DMS 273 (cell line): ENCODE measurements around the gene TBC1D1.

Experiments used
- DNase-seq: peaks from one replicate; lab custom pipeline; 2025; ENCODE audit not compliant: unreplicated experiment; lab: John Stamatoyannopoulos, UW

Gene TBC1D1

DNA sequence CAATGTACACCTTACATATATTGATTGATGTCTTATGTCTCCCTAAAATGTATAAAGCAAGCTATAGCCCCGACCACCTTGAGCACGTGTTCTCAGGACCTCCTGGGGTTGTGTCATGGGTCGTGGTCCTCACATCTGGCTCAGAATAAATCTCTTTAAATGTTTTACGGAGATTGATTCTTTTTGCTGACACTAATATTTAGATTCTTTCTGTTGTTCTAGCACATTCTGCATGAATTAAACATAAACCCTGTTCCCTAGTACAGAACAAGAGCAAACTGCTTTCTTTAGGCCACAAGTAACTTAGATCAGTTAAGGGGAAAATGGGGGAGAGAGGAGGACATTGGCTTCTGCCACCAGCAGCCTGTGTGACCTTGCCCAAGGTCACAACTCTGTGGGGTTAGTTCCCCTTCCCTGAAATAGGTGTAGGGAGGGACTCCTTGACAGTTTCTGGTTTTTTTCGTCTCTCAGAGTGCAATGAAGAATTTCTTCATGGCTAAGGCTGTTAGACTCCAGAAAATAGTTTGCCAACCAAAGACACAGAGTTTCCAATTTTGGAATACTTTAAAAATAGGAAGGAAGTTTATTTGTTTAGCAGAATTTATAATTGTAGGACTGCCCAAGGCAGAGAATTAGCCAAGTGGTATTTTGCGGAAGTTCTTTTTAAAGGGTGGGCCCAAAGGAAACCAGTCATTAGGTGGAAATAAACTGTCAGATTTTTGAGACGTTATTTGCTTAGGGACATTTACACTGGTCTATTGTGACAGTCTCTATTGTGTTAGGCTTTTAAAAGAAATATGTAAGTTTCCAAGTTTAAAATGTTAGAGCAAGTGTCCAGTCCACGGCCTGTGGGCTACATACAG, 98.7 kb downstream of the TBC1D1 start:
- no peak for DNase-seq

DNA sequence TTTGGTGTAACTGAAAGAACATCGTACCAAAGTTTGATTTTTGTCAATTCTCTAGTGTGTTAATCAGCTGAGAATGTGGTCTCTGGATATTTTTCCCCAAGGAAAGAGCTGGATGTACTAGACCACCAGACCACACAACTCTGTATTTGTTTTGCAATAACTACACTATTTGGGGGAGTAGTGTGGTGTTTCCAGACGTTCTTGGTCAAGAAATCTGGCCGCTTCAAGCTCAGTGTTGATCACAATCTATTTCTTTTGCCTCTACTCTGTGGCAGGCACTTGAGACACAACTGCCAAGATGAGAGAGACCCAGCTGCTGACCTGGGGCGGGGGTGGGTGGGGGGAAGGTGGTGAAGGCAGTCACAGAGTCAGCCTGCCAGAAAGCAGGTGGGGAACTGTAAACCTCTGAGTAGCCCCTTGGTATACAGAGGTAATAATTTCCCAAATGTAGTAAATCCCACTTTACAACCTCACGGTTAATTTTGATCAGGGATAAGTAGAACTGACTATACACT, 99.9 kb downstream of the TBC1D1 start:
- no peak for DNase-seq

DNA sequence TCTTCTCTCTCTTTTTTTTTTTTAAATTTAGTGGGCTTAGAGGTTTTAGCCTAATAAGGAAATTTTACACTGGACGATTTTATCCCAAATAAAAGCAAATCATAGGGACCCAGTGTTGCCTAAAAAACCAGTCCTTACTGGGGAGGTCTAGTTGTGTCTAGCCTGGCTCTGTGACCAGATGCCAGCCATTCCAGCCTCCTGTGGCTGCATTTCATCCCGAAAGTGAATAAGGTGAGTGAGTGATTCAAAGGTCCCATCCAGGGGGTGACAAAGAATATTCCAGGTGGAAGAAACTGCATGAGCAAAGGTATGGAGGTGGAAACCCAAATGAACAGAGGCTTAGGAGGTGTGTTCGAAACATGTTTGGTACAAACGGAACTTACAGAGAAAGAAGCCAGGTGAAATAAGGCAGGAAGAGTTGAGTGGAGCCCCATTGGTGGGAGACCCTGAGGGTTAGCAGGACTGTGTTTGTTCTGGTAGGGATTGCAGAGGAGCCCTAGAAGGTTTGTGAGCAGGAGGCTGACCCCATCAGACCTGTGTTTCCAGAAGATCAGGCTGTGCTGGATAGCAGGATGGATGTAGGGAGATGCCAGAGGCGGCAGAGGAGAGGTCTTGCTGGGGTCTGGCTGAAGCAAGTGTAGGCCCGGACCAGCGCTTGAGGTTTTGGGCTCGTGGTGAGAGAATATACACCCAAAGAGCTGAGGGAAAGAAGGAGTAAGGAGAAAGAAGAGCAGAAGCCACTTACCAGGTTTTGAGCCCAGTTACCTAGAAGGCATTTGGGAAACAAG, 100.9 kb downstream of the TBC1D1 start:
- no peak for DNase-seq

DNA sequence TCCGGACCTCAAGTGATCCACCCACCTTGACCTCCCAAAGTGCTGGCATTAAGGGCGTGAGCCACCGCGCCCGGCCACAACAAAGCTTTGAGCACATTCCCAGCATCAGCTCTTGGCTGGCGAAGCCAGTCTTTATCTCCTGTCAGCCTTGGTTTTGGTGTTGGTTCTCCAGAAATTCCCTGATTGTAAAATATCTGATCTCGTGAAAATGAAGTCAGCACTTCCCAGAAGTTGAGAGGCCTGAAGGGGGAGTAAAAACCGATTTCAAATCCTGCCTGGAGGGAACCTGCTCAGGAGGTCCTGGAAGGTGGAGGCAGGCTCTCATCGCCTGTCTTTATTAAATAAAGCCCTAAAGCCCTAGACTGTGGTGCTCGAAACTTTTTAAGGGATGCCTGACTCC, 102.9 kb downstream of the TBC1D1 start:
- DNase-seq: no peak

DNA sequence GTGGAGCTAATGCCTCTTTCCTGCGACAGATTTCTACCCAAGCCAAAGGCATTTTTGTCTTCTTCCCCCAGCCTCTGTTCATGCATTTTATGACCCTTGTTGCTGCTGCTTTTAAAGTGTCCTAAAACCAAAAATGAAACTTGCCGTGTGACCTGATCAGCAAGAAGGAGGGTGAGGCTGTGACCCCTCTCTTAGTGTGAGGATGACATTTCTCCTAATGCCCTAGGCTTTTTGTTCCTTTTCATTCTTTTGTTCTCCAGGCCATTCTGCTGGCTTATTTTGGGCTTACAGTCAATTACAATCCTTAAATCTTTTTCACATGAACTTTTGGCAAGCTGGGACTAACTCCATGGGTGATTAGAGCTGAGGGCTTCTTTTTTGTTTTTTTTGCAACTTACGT, 103.7 kb downstream of the TBC1D1 start:
- no peak for DNase-seq

DNA sequence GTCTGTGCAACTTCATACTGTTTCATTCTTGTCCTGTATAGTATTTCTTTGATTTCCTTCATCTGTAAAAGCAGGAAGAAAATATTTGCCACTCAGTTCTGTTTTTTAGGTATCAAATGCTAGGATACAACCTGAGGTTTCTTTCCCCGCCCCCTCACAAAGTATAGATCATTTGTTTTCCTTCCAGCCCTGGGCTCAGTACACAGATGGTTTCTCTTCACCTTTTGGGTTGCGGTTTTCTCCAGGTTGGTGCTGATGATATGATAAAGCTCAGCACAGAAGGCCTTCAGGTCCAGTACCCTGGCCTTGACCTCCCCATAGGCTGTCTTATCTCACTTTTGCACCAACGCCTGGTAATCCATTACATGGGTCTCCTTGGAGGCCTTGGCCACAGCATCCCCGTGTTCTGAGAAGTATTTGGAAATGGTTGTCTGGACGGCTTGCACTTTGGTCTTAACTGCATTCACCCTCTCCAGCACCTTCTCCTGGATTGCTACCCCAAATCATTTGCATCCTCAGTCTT, 104.5 kb downstream of the TBC1D1 start:
- DNase-seq: no peak

DNA sequence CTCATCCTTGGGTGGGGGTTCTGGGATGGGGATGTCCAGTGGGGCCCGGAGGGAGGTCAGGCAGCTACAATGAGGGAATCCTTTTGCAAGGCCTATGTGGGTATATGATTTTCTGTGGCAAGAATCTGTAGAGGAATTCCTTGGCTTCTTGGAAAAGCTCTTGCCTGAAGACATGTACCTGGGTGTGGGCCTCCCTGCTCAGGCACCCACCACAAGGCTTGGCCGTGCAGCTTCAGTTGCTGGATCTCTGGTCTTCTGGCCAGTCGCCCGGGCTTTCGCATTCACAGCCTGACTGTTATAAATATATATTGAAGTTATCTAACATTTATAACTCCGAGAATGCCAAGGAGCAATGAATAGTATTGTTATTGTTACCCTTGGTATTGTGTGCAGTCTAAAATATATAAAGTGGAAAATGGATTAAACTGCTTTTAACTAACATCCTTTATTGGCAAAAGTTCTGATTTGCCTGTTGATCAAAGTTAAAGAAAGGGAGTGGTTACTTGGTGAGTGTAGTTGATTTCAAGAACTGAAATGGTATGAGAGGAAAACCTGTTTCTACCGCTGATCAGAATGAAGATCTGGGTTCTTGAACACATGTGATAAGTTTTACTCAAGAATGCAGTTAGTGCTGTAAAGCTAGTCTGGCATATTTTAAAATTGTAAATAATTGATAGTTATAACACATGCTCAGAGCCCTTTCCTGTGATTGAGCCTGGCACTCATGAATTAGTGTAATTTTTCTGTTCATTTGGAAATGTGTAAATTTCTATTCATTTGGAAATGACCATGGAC, 105.3 kb downstream of the TBC1D1 start:
- DNase-seq: no peak

DNA sequence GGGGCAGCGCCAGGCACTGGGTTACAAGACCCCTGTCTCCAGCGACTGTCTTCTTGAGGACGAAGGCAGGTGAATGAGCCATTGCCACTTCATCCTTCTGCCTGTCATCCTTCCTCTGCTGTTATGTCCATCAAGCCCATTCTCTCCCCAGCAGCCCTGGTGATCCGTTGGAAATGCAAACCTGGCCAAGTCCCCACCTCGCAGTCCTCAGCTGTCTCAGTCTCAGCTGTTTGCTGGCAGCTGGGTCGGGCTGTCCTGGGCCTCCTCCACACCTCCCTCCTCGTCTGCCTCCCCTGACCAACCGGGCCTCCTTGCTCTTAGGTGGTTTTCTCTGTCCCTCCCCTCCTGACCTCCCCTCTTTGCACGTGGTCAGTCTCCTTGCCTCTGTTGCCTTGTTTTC, 107.3 kb downstream of the TBC1D1 start:
- no peak for DNase-seq

DNA sequence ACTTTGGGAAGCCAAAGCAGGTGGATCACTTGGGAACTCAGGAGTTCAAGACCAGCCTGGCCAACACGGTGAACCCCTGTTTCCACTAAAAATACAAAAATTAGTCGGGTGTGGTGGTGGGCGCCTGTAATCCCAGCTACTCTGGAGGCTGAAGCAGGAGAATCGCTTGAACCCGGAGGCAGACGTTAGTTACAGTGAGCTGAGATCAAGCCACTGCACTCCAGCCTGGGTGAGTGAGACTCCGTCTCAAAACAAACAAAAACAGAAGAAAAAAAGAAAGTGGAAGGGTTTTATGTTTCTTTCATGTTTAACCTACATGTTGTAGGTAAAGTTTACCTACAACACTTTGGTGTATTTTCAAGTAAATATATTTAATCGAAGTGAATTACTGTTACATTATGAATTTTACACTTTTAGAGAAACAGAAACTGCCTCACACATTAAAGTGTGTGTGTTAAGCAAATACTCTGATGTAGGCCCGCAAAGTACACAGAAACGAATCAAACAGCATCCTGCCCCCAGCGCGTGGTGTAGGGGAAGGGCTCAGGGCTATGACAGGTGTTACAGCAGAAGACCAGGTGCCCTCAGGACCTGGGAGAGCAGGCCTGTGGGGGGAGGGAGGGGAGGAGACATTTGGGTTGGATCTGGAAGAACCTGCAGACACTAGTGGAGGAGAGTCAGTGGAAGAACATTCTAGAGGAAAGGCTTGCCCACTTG, 108.3 kb downstream of the TBC1D1 start:
- DNase-seq: no peak

DNA sequence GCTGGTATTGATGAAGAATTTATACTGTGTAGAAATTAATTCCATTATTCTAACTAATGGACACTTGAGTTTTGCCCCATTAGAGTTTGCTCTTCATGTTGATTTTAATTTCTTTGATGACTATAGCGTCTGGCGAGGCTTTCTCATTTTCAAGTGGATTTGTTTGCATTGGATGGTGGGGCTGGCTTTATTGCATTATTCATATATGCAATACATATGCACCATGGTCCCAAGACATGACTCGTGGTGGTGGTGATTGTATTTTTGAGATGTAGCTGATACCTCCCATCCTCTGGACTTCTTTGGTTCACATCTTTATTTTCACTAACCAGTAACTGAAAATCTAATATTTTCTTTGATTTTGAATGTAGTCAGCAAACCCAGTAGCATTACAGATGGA, 109.1 kb downstream of the TBC1D1 start:
- DNase-seq: no peak

DNA sequence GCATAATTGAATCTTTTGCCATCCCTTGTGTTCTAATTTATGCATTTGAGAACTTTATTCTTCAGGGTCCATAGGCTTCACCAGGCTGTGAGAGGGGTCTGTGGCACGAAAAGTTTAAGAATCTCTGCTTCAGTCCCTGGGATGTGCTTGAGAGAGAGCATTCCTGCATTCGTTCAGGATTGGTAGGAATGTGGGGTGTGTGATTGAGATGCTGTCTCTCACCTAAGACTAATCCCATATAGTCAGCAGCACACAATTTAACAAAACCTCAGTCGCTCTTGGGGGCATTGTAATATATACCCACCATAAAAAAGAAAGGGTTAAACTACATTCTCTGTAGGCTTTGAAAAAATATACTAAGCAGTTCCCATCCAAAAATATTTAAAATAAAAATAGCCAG, 111.0 kb downstream of the TBC1D1 start:
- DNase-seq: no peak

DNA sequence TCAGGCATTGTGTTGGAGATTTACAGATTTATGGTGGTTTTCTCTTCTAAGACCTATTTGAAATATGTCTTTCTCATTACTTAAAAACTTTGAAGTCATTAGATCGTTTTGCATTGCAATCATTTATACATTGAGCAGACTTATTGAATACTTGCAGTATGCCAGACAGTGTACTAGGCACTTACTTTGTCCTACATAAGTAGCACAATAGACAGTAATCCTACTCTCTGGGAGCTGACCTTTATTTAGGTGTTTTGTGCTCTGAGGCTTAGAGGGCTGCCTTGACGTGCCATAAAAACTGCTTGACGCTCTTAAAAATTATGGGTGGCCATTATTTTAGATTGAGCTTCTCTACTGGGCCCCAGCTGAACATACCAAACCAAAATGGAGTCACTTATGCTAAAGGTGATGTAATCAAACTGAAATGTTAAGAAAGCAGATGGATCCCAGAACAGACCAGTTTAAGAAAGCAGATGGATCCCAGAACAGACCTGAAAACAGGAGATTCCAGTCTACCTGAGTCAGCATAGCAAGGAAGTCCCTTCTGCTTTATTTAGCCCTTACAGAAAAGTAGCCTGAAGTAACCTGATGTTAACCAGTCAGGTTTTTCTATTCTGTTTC, 111.7 kb downstream of the TBC1D1 start:
- DNase-seq: peak; percentile 6

DNA sequence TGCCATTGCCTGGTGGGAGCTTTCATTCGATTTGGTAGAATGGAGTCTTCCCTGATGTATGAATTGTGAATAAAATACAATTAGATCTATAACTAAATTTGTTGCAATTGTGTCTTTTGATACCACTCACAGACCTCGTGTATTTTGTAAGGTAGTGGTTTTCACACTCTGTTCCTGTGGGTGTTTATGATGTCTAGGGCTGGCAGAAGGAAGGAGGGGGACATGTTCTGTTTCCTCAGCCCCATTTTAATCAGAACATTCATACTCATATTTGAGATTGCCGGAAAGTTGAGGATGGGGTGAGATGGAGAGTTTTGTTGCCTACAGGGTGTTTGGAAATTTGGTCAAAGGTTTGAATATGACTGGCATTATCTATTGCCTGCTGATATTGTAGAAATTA, 112.2 kb downstream of the TBC1D1 start:
- DNase-seq: no peak

DNA sequence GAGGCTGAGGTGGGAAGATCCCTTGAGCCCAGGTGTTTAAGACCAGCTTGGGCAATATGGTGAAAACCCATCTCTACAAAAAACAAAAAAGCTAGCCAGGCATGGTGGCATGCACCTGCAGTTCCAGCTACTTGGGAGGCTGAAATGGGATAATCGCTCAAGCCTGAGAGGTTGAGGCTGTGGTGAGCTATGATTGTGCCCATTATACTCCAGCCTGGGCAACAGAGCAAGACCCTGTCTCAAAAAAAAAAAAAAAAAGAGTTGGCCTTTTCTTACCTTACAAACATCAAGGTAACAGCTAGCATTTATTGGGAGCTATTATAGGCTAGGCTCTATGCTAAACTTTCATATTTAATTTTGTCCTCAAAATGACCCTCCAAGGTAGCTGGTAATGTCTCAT, 112.7 kb downstream of the TBC1D1 start:
- no peak for DNase-seq

DNA sequence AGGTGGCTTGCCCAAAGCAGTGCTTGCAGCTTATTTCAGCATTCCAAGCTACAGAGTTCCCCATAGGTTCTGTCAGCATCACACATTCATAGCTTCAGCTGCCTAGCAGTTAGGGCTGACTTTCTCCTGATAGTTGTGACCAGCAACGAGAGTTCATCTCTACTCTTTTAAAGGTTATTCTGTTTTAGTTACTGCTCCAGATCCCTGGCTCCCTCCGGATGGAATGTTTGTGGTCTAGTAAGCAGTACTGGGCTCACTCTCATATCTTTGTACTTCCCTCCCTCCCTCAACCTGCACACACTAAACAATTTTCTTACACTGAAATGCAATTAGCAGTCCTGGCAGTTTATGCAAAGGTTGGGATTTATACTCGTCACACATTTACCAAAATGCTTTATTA, 113.2 kb downstream of the TBC1D1 start:
- no peak for DNase-seq

DNA sequence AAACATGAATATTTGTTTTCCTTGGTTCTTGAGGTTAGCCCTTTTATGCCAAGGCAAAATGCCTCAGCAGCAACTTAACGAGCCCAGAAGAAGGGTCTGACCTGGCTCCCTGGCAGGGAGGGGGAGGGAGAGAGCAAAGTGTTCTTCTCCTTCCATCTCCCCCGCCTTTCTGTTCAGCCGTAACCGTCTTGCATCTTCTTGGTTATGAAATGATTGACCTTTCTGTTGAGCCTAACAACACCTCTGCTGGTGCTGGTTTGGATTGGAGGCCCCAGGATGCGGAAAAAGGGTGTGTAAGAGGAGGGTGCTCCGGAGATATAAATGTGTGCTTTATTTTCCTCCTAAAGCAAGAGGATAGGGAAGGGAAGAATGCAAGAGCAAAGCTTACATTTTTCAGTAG, 114.0 kb downstream of the TBC1D1 start:
- DNase-seq: no peak

DNA sequence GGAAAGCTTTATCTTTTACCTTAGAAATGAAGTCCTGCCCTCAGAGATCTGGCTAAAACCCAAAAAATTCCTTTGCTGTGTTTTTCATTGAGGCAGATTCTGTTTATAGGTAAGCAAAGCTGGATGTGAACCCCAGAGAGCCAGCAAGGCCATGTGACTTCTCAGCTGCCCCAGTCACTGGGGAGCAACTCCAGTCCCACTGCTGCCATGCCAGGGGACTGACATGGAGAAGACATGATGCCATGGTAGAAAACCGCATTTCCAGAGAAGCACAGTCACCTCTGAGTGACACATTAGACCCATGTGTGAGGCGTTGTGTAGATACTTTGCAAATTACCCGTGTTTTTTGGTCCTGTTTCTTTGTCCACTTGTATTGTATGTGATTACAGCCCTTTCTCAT, 114.8 kb downstream of the TBC1D1 start:
- DNase-seq: no peak

DNA sequence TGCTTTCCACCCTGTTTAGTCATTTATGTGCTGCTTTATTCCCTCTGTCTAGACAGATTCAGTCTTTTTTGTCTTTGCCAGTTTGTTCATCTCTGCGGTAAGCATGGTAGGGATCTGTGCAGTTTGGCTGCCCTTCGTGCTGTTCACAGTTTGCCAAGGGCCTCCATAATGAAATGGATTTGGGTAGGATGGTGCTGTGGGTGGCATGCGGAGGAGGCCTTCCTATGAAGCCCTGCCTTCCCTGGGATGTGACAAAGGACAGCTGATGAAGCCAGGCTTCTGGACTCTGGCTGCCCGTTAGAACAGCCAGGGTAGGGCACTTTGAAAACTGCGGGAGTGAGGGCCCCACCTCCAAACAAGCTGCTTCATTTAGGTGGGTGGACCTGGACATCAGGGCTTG, 116.8 kb downstream of the TBC1D1 start:
- no peak for DNase-seq

DNA sequence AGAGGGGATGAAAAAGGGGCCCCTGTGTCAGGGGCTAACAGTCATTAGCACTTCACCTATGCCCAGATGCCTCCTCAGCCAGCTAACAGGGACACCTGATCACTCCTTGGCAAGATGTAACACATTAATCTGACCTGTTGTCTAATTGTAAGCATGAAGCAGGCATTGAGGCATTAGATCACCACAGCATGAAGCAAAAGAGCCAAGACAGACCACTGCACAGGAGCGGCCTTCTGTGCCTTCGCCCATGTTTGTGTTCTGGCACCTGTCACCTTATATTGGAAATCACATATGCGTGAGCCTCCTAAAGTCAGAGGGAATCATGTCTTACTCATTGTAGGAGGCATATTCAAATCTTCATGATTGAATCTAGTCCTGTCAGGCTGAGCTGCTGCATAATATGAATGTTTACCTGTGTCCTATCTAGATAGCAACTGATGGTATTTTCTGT, 117.7 kb downstream of the TBC1D1 start:
- DNase-seq: no peak

DNA sequence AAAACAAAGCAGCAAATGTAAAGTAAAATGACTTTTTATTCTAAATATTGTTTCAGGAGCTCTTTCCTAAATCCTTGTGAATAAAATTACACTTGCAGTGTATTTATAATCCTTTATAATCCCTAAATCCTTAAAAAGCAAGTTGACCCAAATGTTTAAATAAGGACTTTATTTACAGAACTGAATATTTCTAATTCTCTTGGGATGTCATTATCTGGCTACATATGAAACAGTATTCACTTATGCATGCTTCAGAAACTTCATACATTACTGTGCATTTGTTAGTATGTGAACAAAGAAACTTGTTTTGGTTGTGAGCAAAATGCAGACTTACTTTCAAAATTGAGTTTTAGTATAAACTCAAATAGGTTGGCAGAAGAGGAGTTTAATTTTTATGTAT, 118.5 kb downstream of the TBC1D1 start:
- no peak for DNase-seq
